Hematopoietic multipotent progenitor cell treated with erythropoietin and hydrocortisone succinate and interleukin-3 and kit ligand, for 15 days (in vitro differentiated cells): ENCODE data around the gene LIMK1.

Source experiments
- DNase-seq: peaks from one replicate; pipeline ENCODE4 v3.0.0-alpha.2; 2015; ENCODE audit warnings: low spot score

The LIMK1 gene

GRCh38 chr7:74056096-74056915, 27.3 kb upstream of the LIMK1 start:
- no peak for DNase-seq

GRCh38 chr7:74057216-74057925, 26.2 kb upstream of the LIMK1 start:
- no peak for DNase-seq

- no peak for DNase-seq
Measured at GRCh38 chr7:74057987-74058386, 25.6 kb upstream of the LIMK1 start.

DNA sequence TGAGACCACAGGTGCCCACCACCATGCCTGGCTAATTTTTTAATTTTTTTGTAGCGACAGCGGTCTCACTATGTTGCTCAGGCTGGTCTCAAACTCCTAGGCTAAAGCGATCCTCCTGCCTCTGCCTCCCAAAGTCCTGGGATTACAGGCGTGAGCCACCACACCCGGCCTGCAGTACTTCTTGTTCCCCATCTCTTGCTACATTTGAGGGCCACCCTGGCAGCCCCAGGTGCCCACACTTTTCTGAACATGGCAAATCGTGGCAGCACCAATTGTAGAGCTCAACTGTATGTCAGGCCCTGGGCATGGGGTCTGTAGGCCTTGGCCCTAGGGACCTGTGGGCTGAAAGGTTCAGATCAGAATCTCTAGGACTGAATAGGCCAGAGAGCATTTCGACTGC, 25.1 kb upstream of the LIMK1 start:
- DNase-seq = no peak

DNA sequence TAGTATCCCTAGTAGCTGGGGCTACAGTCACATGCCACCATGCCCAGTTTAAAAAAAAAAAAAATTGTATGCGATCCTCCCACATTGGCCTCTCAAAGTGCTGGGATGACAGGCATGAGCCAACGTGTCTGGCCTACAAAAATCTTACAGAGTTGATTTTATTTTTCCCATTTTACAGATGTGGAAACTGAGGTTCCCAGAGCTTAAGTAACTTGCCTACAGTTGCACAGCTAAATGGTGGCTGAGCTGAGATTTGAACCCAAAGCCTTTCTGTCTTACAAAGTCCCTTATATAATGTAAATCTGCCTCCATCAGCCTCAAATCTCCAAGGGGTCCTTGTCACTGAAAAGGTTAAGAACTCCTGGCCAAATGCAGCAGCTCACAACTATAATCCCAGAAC, 24.6 kb upstream of the LIMK1 start:
- no peak for DNase-seq

GRCh38 chr7:74059681-74060588, 23.7 kb upstream of the LIMK1 start:
- DNase-seq = no peak

- DNase-seq = no peak
Measured at GRCh38 chr7:74061840-74062539, 21.6 kb upstream of the LIMK1 start.

DNA sequence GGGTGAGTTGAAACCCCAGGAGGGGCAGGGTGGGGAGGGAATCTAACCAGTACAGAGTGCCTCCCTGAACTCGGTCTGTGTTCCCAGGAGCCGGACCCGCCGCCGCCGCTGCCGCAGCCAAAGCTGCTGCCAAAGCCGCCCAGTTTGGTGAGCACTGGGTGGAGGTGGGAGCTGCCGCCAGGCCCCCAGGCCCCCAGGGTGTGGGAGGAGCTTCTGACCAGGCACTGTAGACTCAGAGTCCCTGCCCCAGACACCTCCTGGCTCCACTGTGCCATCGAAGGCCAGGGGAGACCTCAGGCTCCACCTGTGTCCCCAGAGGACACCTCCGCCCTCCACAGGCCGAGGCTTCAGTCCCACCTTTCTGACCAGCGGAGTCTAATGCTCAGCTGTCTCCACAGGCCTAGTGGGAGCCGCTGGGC, 20.4 kb upstream of the LIMK1 start:
- no peak for DNase-seq

- no peak for DNase-seq
Measured at GRCh38 chr7:74063646-74064045, 20.0 kb upstream of the LIMK1 start.

DNA sequence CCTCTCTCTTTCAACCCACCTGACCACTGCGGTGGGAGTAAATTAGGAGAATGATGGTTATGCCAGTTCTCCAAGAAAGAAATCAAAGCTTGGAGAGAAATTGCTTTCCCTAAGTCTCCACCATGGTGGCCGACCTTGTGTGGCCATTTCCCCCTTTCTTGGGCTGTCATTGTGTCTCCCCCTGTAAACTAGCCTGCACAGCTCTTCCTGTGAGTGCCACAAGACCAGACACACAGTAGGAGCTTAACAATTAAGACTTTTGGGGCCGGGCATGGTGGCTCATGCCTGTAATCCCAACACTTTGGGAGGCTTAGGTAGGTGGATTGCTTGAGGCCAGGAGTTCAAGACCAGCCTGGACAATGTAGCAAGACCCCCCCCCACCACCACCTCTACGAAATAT, 18.9 kb upstream of the LIMK1 start:
- DNase-seq = no peak

DNA sequence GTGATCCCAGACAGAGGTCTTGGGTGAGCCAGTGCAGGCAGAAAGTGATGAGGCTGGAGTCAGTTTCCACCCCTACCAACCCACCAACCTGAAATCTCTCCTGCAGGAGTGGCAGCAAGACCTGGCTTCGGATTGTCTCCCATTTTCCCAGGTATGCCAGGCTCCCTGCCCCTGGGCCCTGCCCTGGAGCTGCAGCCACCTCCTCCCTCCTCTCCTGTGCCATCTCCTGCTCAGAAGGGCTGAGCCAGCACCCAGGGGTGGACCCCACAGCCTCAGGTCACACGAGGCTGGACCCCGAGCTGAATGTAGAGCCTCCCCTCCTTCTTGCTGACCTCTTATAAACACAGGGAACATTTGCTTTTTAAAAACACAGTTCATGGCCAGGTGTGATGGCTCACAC, 17.0 kb upstream of the LIMK1 start:
- DNase-seq = no peak

DNA sequence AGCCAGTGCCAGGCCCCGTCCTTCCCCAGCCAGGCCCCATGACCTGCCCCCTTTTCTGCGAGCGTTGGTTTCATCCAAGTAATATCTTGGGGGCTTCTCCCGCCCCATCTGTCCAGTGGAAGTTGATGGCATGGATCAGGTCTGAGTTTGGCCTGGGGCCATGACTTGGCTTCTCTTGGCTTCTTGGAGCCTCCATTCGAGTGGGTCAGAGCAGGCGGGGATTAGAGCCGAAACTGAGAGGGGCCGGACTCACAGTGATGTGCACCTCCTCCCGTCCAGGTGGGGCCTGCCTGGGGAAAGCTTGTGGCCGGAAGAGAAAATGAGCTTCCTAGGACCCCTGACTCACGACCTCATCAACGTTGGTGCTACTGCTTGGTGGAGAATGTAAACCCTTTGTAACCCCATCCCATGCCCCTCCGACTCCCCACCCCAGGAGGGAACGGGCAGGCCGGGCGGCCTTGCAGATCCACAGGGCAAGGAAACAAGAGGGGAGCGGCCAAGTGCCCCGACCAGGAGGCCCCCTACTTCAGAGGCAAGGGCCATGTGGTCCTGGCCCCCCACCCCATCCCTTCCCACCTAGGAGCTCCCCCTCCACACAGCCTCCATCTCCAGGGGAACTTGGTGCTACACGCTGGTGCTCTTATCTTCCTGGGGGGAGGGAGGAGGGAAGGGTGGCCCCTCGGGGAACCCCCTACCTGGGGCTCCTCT, 15.1 kb upstream of the LIMK1 start:
- no peak for DNase-seq

- no peak for DNase-seq
Measured at GRCh38 chr7:74069086-74069541, 14.5 kb upstream of the LIMK1 start.

DNA sequence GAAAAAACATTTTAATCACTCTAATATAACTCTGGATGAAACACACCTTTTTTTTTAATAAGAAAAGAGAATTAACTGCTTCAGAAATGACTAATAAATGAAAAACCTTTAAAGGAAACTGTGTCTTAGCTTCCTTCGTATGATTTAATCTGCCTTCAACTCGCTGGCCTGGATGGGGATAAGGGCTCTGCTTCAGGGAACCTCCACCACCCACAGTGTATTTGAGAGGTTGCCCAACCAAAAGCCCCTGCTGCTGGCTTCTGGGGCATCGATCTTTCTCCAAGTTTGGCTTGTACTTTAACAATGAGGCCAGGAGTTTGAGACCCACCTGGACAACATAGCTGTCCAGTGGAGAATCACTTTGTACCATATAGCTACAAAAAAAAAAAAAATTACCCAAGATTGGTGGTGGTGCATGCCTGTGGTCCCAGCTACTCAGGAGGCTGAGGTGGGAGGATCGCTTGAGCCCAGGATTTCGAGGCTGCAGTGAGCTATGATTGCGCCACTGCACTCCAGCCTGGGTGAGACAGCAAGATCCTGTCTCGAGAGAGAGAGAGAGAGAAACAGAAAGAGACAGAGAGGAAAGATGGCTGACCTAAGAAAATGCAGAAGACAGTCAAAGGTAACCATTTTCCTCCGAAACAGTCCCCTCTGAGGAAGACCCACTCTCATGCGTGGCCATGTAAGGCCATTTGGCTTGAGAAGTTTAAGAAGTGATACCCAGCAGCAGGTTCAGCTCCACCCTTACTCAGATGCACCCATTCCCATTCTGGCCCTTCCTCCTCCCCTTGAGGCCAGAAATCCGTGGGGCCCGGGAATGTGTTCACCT, 13.6 kb upstream of the LIMK1 start:
- no peak for DNase-seq

DNA sequence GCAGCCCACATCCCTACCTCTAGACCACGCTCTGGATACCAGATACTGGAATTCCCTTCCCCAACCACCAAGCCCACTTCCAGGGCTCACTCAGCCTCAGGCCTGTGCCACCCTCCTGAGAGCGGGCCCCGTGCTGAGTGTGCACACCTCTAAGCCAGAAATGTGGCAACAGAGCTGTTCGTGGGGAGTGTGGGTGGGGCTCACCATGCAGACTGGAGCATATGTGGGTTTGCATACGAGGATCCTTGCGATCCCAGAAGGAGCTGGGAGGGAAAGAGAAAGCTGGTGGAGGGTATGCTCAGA, 13.0 kb upstream of the LIMK1 start:
- no peak for DNase-seq

- DNase-seq = no peak
Measured at GRCh38 chr7:74071121-74071520, 12.5 kb upstream of the LIMK1 start.

- DNase-seq = no peak
Measured at GRCh38 chr7:74074770-74075169, 8.8 kb upstream of the LIMK1 start.

- DNase-seq = no peak
Measured at GRCh38 chr7:74078461-74078860, 5.1 kb upstream of the LIMK1 start.

DNA sequence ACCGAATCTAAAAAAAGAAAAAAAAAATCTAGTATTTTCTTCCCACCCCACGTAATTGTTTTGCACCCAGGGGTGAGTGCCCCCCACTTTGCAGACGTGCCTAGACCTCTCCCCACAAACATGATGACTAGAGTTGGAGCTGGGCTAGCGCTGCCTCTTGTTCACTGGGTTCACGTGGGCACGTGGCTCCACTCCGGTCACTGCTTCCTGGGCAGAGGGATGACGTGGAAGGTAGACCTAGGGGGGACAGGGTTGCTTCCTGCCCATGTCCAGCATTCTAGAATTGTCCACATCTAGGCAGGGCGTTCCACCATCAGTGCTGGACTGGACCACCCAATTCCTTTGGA, 861 bp upstream of the LIMK1 start:
- DNase-seq = no peak

DNA sequence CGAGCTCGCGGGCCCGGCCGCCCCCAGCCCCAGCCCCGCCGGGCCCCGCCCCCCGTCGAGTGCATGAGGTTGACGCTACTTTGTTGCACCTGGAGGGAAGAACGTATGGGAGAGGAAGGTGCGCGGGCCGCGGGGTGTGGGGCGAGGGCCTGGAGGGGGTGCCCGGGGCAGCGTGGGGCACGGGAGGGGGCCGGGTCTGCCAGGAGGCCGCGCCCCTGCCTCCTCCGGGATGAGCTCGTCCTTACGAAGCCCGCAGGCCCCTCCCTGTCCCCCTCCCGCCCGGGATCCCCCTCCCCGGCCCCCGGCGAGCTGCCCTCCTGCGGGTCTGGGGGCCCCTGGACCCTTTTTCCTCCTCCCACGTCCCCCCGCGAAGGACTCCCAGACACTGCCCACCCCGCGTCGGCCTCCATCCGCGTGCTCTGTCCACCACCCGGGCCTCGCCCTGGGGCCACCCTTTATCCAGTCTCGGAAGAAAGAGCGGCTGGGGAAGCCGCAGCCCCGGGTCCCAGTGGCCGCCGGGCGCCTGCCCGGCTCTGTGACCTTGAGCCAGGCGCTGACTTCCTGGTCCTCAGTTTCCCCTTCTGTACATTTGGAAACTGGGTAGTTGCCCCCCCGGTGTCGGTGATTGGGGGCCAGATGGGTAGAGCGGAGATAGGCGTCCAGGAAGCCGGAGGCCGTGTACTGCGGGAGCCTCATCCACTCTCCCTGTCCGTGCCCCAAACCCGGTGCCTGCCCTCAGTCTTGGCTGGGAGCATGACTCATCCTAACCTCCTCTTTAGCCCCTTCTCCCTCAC, 521 bp downstream of the LIMK1 start:
- no peak for DNase-seq
